ENCODE results near the gene HORMAD1.
A peak's percentile ranks its signal among the peaks of the same experiment; 100 is the strongest.
"Not testable (repeated sequence)": the region's sequence is repeated elsewhere in the genome, so short reads cannot be mapped to it uniquely, and the experiment has no call there.

The HORMAD1 gene

DNA sequence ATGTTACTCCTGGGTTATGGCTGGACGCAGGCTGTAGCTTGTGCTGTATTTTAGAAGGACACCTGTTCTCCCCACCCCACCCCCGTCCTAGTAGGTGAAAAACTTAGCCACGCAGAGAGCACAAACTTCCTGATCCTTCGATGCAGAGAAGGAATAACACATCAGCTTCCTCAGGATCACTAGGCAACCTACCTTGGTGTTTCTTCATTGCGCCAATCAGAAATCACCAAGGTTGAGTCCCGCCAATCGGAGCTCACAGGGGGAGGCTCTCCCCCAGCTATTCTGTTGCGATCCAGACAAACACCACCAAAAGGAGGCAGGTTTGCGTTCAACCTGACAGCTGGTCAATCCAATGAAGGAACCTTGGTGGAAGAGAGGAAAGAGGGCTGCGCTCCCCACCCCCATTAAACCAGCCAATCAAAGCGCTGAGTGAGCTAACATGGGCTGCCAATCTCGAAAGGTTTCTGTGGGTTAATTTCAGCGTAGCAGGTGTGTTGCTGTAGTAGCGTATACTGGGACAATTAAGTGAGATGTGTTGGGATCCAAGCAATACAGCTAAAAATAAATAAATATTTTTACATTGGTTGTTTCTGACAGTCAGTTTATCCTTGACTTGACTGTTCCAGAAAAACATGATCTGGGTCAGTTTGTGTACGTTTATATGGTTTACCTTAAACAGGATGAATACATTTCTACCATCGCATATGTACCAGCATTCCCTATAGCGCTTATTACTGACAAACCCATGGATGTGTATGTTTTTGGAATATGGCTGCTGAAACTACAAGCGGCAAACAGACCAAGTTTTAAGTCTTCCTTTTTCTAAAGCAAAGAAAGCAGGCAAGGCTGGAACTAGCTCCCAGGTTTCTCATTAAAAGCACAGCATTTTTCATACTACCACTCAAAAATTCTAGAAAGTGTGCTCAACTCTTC is 23.4 kb downstream of the HORMAD1 start, which contains the start of gene GOLPH3L:
TSS of gene GOLPH3L (minus strand) at position 160 of the 933 bp plus-strand sequence. CDS start 2,316 bp downstream, outside the sequence.
- DNase-seq = peak; percentile 92

DNA sequence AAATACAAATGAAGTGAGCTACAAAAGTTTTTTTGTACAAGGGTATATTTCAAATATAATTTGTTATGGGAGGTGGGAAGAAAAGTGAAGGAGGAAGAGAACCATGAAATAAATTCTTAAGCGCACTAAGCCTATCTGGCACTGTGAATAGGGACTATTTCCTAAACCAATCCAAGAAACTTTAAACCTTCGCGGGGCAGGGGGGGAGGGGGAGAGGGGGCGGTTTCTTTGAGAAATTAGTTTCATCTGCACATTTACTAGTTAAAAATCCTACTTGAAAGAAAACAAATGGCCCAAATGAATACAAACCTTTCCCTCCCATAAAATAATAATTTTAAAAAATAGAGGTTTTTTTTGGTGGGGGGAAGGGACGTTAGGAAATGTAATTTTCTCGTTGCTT is 24.1 kb downstream of the HORMAD1 start:
- DNase-seq = no peak

GRCh38 chr1:150696162-150696561 is 24.5 kb downstream of the HORMAD1 start:
- DNase-seq = no peak

- no peak for DNase-seq
These were observed 25.1 kb downstream of the HORMAD1 start for GRCh38 chr1:150695561-150695960.

- DNase-seq = no peak
These were observed 28.0 kb downstream of the HORMAD1 start for GRCh38 chr1:150692720-150693119.

DNA sequence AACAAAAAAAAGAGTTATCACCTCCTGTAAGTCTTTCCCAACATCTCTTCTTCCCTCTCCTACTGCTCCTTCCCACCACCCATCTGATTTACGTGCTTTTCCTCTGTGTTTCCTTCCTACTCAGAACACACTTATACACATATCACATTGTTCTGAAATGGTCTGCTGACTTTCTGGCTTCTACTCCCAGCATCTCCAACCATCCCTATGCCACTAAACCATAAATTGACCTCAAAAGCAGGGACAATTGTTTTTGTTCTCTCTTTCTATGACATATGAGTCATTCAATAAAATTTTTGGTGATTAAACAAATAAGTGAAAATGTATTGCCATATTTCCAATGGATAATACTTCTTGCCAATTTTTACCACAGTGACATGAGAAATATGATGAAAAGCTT is 31.9 kb downstream of the HORMAD1 start:
- DNase-seq = no peak

- DNase-seq = no peak
These were observed 34.4 kb downstream of the HORMAD1 start for GRCh38 chr1:150686275-150686674.

GRCh38 chr1:150683914-150684313 is 36.8 kb downstream of the HORMAD1 start:
- DNase-seq = no peak

GRCh38 chr1:150678988-150679387 is 41.7 kb downstream of the HORMAD1 start:
- DNase-seq = no peak

- no peak for DNase-seq
These were observed 45.8 kb downstream of the HORMAD1 start for GRCh38 chr1:150674881-150675280.

DNA sequence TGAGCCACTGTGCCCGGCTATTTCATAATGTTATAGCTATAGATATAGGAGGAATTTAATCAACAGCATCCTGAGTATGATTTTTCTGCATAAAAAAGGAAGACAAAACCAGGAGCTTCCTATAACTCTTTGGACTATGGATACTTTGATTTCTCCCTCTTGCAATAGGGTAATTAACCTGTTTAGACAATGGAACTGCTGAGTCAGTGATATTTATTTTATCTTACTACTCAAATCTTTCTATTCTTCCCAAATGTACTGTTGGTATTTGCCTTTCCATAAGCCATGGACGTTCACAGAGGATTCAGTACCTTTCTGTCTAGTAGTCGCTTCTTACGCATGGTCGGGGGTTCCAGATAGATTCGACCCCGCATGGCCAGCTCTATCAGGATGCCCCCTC is 57.4 kb downstream of the HORMAD1 start:
- DNase-seq = no peak

GRCh38 chr1:150662811-150663210 is 57.9 kb downstream of the HORMAD1 start:
- no peak for DNase-seq

DNA sequence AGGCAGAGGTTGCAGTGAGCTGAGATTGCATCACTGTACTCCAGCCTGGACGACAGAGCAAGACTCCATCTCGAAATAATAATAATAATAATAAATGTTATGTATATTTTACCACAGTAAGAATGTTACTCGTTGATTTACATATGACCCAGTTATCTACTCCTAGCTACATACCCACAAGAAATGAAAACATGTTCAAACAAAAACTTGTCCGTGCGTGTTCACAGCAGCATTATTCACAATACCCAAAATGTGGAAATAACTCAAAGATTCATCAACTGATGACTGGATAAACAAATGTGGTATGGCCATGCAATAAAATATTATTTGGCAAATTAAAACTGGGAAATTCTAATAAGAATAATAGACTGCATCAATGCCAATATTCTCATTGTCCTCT is 59.5 kb downstream of the HORMAD1 start:
- DNase-seq = no peak

DNA sequence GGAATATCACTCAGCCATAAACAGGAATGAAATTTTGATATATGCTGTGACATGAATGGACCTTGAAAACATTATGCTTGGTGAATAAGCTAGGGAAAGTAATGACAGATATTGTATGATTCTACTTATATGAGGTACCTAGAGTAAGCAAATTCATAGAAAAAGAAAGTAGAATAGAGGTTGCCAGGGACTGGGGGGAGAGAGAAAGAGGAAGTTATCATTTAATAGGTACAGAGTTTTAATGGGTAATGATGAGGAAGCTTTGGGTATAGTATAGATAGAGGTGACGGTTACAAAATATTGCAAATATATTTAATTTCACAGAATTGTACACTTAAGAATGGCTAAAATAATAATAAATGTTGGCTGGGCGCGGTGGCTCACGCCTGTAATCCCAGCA is 60.1 kb downstream of the HORMAD1 start:
- DNase-seq = no peak

GRCh38 chr1:150657064-150657463 is 63.6 kb downstream of the HORMAD1 start:
- DNase-seq = not testable (repeated sequence)

- DNase-seq = not testable (repeated sequence)
These were observed 66.1 kb downstream of the HORMAD1 start for GRCh38 chr1:150654635-150655034.

DNA sequence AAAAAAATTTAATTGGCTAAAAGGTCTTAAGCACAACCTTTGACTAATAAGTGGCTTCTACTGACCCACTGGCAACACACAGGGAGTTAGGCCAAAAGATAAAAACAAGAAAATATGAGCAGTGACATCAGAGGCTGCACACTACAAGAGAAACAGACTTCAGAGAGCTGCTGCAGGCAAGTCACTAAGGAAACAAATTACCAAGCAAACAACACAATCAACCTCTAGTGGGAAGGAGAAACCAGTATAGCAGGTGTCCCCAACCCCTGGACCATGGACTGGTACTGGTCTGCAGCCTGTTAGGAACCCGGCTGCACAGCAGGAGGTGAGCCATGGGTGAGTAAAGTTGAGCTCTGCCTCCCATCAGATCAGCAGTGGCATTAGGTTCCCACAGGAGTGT is 70.5 kb downstream of the HORMAD1 start:
- no peak for DNase-seq

- DNase-seq = no peak
These were observed 71.1 kb downstream of the HORMAD1 start for GRCh38 chr1:150649441-150650075.
